ES-I3 (cell line): Measurements from ENCODE around the gene GSK3A.

Source experiments
- H3K36me3 ChIP-seq: 2 replicates; pipeline ENCODE4 v1.6.1; 2013; ENCODE audit warnings: mild to moderate bottlenecking, low read length, control low read depth, moderate library complexity; ENCODE audit not compliant: insufficient read depth
- H3K4me1 ChIP-seq: 2 replicates; pipeline ENCODE4 v1.6.1; 2013; ENCODE audit warnings: mild to moderate bottlenecking, control low read depth, low read length; ENCODE audit not compliant: insufficient read depth
- H3K9ac ChIP-seq: 2 replicates; pipeline ENCODE4 v1.6.1; 2013; ENCODE audit warnings: low read depth, mild to moderate bottlenecking, low read length, moderate library complexity
- H3K9me3 ChIP-seq: 2 replicates; pipeline ENCODE4 v1.6.1; 2013; ENCODE audit warnings: mild to moderate bottlenecking, low read length, moderate library complexity; ENCODE audit not compliant: control insufficient read depth, insufficient read depth

The GSK3A gene

DNA sequence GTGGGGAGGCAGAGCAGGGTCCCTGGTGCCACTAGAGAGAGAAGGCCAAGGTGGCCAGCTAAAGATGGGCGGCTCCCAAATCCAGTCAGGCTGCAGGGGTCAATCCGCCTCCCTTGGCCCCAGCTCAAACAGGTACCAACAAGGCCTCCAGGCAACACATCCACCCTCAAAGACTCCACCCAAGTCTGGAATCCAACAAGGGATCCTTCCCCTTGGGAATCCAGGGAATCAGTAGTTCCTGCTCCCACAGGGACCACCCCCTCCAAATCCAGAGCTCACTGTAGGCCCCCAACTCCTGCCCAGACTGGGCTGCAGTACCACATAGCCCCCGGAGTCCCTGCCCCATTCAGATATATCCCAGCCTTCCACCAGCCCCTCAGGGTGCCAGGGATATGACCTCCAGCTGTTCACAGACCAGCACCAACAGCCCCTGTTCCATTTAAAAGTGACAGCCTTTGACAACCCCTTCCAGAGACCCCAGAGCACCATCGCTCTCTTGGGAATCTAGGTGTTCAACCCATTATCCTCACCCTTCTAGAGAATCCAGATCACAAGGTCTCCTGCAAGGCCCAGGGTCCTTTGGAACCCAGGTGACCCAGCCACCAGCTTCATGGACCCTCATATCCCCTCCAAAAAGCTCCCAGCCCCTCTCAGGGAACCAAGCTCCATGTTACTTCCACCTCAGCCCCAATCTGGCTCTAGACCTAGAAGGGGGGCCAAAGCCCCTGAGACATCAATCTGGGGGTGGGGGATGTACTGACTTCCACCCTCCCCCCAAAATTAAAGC lies 9.4 kb upstream of the GSK3A start:
- H3K9ac ChIP-seq: no peak overlapping the region
- H3K36me3 ChIP-seq: 0 out of 2 replicates have a peak, but pooled peaks cover 4% of the 10 kb centered on the region
- H3K4me1 ChIP-seq: peaks cover 25% of the 10 kb centered on the region
- H3K9me3 ChIP-seq: no peaks in the 10 kb centered on the region

GRCh38 chr19:42250666-42251531 lies 8.5 kb upstream of the GSK3A start:
- Histone ChIP-seq H3K36me3 (0 out of 2 replicates have a peak, but pooled peaks cover 4% of the 10 kb centered on the region), H3K4me1 (peaks cover 31% of the 10 kb centered on the region), H3K9ac (no peak overlapping the region), H3K9me3 (no peaks in the 10 kb centered on the region)

- Histone ChIP-seq H3K36me3 (0 out of 2 replicates have a peak, but pooled peaks cover 4% of the 10 kb centered on the region), H3K4me1 (peaks cover 31% of the 10 kb centered on the region), H3K9ac (no peak overlapping the region), H3K9me3 (no peaks in the 10 kb centered on the region)
These were observed 7.8 kb upstream of the GSK3A start for GRCh38 chr19:42250183-42250665.

GRCh38 chr19:42249769-42250168 lies 7.4 kb upstream of the GSK3A start:
- H3K9ac ChIP-seq: no peak overlapping the region
- 0 out of 2 replicates have a peak, but pooled peaks cover 4% of the 10 kb centered on the region for H3K36me3 ChIP-seq
- peaks cover 31% of the 10 kb centered on the region for H3K4me1 ChIP-seq
- no peaks in the 10 kb centered on the region for H3K9me3 ChIP-seq

GRCh38 chr19:42249149-42249750 lies 6.8 kb upstream of the GSK3A start:
- H3K36me3 ChIP-seq: 0 out of 2 replicates have a peak, but pooled peaks cover 4% of the 10 kb centered on the region

DNA sequence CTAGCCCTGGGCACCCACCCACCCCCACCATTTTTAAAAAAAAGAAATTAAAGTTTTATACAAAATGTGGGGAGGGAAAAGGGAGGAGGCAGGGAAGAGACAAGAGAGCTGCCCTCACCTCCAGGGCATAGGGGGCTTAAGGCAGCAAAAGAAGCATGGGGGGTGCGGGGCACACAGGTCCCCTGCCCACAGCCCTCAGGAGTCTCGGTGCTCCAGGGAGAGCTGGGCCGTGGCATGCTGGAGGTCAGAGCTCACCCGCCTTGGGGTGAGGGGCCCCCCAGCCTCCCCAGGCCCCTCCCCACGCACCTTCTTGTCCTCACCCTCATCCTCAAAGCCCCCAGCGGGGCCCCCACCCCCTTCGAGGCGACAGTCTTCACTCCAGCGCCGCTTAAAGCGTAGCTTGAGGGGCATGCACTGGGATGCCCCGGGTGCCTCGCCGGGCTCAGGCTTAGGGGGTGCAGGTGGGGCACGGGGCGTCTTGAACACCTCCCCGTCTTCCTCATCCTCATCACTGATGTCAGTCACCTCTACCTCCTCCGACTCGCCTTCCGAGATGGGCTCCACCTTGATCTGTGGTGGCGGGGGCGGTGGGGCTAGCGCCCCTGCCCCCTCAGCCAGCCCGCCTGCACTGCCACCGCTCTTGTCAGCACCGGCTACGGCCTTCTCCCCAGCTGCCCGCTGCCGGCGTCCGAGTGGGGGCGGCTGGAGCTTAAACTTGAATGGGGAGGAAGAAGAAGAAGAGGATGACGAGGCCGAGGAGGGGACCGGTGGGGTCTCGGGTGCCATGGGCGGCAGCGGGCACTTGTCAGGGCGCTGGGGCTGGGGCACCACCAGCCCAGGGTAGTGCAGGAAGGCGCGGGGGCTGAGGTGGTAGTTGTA lies 6.1 kb upstream of the GSK3A start:
- Histone ChIP-seq H3K4me1 (peaks cover 31% of the 10 kb centered on the region), H3K36me3 (0 out of 2 replicates have a peak, but pooled peaks cover 4% of the 10 kb centered on the region), H3K9me3 (no peaks in the 10 kb centered on the region), H3K9ac (no peak overlapping the region)

More at GRCh38 chr19:42249149-42249750, 6.8 kb upstream of the GSK3A start:
- Histone ChIP-seq H3K9me3 (no peaks in the 10 kb centered on the region), H3K9ac (no peak overlapping the region), H3K4me1 (peaks cover 31% of the 10 kb centered on the region)

DNA sequence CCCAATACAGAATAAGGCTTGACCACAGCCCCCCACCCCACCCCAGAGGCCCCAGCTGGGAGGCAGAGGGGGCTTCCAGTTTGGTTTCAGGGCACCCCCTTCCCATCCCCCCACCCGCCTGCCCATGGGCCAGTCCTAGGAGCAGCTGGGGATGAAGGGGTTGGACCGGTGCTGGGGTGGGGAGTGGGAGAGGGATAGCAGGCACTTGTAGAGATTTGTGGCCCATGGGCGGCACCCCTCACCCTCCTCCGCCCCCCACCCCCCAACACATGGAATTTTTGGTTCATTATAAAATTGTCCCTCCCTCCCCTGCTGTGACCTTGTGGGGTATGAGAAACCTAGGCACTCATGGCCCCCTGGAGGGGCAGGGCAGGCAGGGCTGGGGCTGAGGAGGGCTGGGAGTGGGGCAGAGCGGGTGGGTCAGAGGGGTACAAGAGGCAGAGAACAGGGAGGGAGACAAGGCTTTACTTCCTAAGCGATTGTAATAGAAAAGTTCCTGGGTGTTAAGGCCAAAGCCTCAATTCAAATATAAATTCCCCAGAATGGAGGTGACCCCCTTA lies 5.3 kb upstream of the GSK3A start:
- H3K9me3 ChIP-seq: no peaks in the 10 kb centered on the region
- peaks cover 29% of the 10 kb centered on the region for H3K4me1 ChIP-seq
- no peak overlapping the region for H3K9ac ChIP-seq
- 0 out of 2 replicates have a peak, but pooled peaks cover 4% of the 10 kb centered on the region for H3K36me3 ChIP-seq

DNA sequence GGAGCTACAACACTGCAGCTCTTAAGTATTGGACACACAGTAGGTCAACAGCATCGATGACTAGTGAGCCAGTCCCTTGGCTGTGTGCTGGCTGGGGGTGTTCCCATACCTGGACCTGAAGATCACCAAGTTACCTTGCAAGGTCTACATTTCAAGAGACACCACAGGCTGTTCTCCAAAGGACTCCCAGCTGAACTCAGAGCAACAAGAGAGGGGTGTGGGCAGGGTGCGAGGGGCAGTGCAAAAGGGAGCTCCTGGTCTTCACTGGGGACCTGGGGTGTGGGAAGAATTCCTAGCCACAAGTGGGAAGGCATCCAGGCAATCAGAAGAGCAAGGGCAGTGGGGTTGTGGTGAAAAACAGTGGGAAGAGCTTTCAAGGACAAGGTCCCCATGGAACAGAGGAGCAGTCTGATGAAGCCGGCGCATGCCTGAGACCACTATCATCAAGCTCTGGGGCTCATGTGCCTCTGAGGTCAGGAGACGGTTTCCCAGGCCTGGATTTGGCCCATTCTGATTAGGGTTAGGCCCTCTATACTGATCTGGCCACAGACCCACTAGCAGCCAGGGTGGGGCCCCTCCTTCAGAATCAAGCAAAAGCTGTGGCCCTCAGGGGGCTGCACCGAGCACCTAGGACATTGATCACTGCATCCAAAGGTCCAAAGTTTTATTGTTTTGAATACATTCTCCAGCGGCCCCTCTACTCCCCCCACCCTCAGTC lies 4.7 kb upstream of the GSK3A start:
- Histone ChIP-seq H3K9ac (no peak overlapping the region), H3K36me3 (0 out of 2 replicates have a peak, but pooled peaks cover 4% of the 10 kb centered on the region), H3K4me1 (peaks cover 25% of the 10 kb centered on the region), H3K9me3 (no peaks in the 10 kb centered on the region)

GRCh38 chr19:42246143-42246921 lies 3.9 kb upstream of the GSK3A start:
- 0 out of 2 replicates have a peak, but pooled peaks cover 4% of the 10 kb centered on the region for H3K36me3 ChIP-seq
- no peak overlapping the region for H3K9ac ChIP-seq
- peaks cover 17% of the 10 kb centered on the region; the same call in 1 of the 2 replicates for H3K4me1 ChIP-seq
- H3K9me3 ChIP-seq: no peaks in the 10 kb centered on the region

GRCh38 chr19:42245231-42245630 lies 2.8 kb upstream of the GSK3A start:
- H3K9ac ChIP-seq: no peak overlapping the region
- H3K36me3 ChIP-seq: no peaks in the 10 kb centered on the region
- H3K4me1 ChIP-seq: peaks cover 10% of the 10 kb centered on the region; the same call in 1 of the 2 replicates
- H3K9me3 ChIP-seq: no peaks in the 10 kb centered on the region

GRCh38 chr19:42244347-42245220 lies 2.2 kb upstream of the GSK3A start:
- Histone ChIP-seq H3K9me3 (no peaks in the 10 kb centered on the region), H3K9ac (peak overlapping the region; percentile 74), H3K36me3 (no peaks in the 10 kb centered on the region), H3K4me1 (peaks cover 10% of the 10 kb centered on the region; the same call in 1 of the 2 replicates)
